ENCODE measurements around the gene RALY. TPM values are rescaled to one million over a fixed set of nuclear protein-coding genes. Genes with fewer than 3 reads are reported as not detected.

The RALY gene
- total and polyA plus RNA-seq, 2 donors (not counting 3 experiments of a cell fraction or from before 2014, with no cell fraction given) = 142 to 146 TPM

DNA sequence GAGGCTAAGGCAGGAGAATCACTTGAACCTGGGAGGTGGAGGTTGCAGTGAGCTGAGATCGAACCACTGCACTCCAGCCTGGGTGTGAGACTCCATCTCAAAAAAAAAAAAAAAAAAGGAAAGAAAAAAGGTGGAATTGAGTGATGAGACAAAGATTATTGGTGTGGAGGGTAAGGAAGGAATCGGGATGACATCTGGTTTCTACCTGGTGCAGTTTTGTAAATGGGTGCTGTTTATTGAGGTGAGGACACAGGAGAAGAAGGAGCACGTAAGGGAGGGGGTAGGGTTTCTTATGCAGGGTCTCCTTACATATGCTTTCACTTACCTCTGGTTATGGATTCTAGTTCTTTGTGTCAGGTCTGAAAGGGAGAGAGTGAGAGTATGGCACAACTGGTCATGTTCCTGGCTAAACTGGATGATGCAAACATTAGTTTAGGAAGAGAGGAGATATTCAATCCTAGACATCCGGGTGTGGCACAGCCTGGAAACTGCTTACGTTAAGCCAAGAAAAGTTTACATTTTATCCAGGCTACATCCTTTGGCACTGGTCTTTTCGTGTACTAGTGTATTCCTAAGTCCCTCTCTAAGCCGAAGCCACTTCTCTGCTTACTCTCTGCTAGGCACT is 5.4 kb downstream of the RALY start:
- H2AFZ ChIP-seq (ENCODE audit: low read depth, low read length) = no peak overlapping the region
- no peaks in the 10 kb centered on the region for H3K9me3 ChIP-seq (replicated peaks; ENCODE audit: control insufficient read depth, insufficient read depth, low read length)
- FAIRE-seq (no peak), DNase-seq (ENCODE audit: low read depth, low spot score) (no peak)
- H4K20me1 ChIP-seq (replicated peaks; ENCODE audit: control insufficient read depth, extremely low read depth, insufficient read depth, low read length) = peaks cover 40% of the 10 kb centered on the region
- H3K9ac ChIP-seq (replicated peaks; ENCODE audit: extremely low read depth, insufficient read depth, low read length) = no peak overlapping the region
- no peak overlapping the region for H3K4me3 ChIP-seq (replicated peaks in 1 of 3; ENCODE audit: insufficient read depth in 1 of 3, low read depth in 1 of 3, low read length in 3 of 3)
- H3K4me1 ChIP-seq (ENCODE audit: control insufficient read depth, extremely low read depth, insufficient read depth, low read length) = peaks cover 12% of the 10 kb centered on the region
- H3K27ac ChIP-seq (ENCODE audit: insufficient read depth, low read depth, low read length) = no peak overlapping the region
- TF ChIP-seq JUN (IDR thresholded peaks at IDR 0.05; ENCODE audit: borderline replicate concordance, insufficient read depth, insufficient read length, low read depth) (no peak), MYC (IDR thresholded peaks at IDR 0.05; ENCODE audit: low read depth, low read length) (no peak), GATA2 (IDR thresholded peaks at IDR 0.05; ENCODE audit: insufficient read depth, insufficient read length, low read depth, low read length) (no peak)
- TF ChIP-seq, protein P1, sequence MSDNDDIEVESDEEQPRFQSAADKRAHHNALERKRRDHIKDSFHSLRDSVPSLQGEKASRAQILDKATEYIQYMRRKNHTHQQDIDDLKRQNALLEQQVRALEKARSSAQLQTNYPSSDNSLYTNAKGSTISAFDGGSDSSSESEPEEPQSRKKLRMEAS (IDR thresholded peaks at IDR 0.05; ENCODE audit: insufficient read depth, insufficient read length) = no peak
- TF ChIP-seq, protein P2, sequence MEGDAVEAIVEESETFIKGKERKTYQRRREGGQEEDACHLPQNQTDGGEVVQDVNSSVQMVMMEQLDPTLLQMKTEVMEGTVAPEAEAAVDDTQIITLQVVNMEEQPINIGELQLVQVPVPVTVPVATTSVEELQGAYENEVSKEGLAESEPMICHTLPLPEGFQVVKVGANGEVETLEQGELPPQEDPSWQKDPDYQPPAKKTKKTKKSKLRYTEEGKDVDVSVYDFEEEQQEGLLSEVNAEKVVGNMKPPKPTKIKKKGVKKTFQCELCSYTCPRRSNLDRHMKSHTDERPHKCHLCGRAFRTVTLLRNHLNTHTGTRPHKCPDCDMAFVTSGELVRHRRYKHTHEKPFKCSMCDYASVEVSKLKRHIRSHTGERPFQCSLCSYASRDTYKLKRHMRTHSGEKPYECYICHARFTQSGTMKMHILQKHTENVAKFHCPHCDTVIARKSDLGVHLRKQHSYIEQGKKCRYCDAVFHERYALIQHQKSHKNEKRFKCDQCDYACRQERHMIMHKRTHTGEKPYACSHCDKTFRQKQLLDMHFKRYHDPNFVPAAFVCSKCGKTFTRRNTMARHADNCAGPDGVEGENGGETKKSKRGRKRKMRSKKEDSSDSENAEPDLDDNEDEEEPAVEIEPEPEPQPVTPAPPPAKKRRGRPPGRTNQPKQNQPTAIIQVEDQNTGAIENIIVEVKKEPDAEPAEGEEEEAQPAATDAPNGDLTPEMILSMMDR (IDR thresholded peaks at IDR 0.05; ENCODE audit: extremely low read depth in 1 of 2, insufficient read depth in 1 of 2, low read depth in 1 of 2, low read length in 2 of 2) = no peak
- ChIA-PET POLR2A (interaction anchor here (0.7 kb wide), 1 partner anchor 84 kb away, joined by 6 read pairs; no protein-coding TSS in a partner anchor), CTCF (interaction anchor here (1.5 kb wide), 1 partner anchor 18 kb away, joined by 3 read pairs; no protein-coding TSS in a partner anchor)
- H3K27me3 ChIP-seq (ENCODE audit: control insufficient read depth in 2 of 2, insufficient read depth in 2 of 2, low read length in 2 of 2) = no peaks in the 10 kb centered on the region
- H3K4me2 ChIP-seq (ENCODE audit: insufficient read depth, low read length) = no peak overlapping the region
- H3K36me3 ChIP-seq (ENCODE audit: control insufficient read depth in 2 of 2, extremely low read depth in 1 of 2, insufficient read depth in 2 of 2, low read length in 2 of 2) = peaks cover 0 to 2% of the 10 kb centered on the region in 2 experiments
- H3K79me2 ChIP-seq (ENCODE audit: control insufficient read depth, insufficient read depth, low read length) = peaks cover 93% of the 10 kb centered on the region
- BruUV-seq (replicated peaks) = no TSS peak
- no peaks in the 10 kb centered on the region for H3K9me1 ChIP-seq (replicated peaks; ENCODE audit: control insufficient read depth, extremely low read depth, insufficient read depth, low read length)
- dilution Hi-C loops (cut with MboI; ENCODE audit: extremely low pct_ligation_motif_present, low sequenced_read_pairs) = no loop called here
- intact Hi-C loops (cut with micrococcal nuclease) = loop anchor here (10.0 kb wide), 1 partner anchor 334 kb away; the partner anchor contains the start of genes ACTL10 and C20orf144

All from endothelial cell of umbilical vein (primary cell).